Measurements from ENCODE around the gene HMGCR. TPM values are rescaled to one million over a fixed set of nuclear protein-coding genes. Genes with fewer than 3 reads are reported as not detected.

Gene HMGCR
- total RNA-seq, 1 experiment from 2014 or later: 113 TPM

DNA sequence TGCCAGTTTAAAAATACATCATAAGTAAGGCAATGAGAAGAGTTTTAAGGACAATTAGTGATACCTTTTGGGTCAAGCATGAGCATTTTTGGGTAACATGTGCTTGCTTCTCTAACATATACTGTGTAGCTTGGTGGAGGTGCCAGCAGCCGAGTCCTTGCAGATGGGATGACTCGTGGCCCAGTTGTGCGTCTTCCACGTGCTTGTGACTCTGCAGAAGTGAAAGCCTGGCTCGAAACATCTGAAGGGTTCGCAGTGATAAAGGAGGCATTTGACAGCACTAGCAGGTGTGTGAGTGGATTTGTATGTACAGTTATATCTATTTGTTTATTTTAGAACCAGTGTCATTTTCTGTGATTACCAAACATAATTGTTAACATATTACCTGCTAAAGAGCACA is 18.2 kb downstream of the HMGCR start:
- H3K27me3 ChIP-seq (ENCODE audit: control insufficient read depth, insufficient read depth, low read length): no peaks in the 10 kb centered on the region
- no peaks in the 10 kb centered on the region for H3K4me1 ChIP-seq (ENCODE audit: control insufficient read depth, insufficient read depth, low read length)
- H3K27ac ChIP-seq (ENCODE audit: low read length): no peak overlapping the region
- POLR2A ChIA-PET: no interaction called here
- in situ Hi-C loops (cut with HindIII; ENCODE audit: low pct_unique_long_range_greater_than_20kb, low sequenced_read_pairs) (no loop called here), intact Hi-C loops (cut with micrococcal nuclease; ENCODE audit: unreplicated experiment) (no loop called here)
- no peak for DNase-seq (ENCODE audit: low read depth, low spot score)
- H3K4me3 ChIP-seq (ENCODE audit: low read depth in 2 of 2, low read length in 2 of 2): no peak overlapping the region
- ATAC-seq: no peak
- H3K9me3 ChIP-seq (ENCODE audit: control insufficient read depth, insufficient read depth, low read depth, low read length): no peaks in the 10 kb centered on the region
- no TSS peak for BruUV-seq (replicated peaks)
- CTCF ChIA-PET: no interaction called here
- TF ChIP-seq TCF7L2 (IDR thresholded peaks at IDR 0.05; ENCODE audit: low read depth, low read length) (no peak), POLR2AphosphoS5 (IDR thresholded peaks at IDR 0.05; ENCODE audit: low read depth, low read length) (no peak), SIN3A (IDR thresholded peaks at IDR 0.05; ENCODE audit: borderline replicate concordance, insufficient read depth, low read depth, low read length) (no peak), CTCF (IDR thresholded peaks at IDR 0.05) (no peak), REST (IDR thresholded peaks at IDR 0.05; ENCODE audit: insufficient read depth in 1 of 2, low read depth in 2 of 2, low read length in 1 of 2) (no peak)
- peaks cover 74% of the 10 kb centered on the region for H3K36me3 ChIP-seq (ENCODE audit: control insufficient read depth, insufficient read depth, low read length)

DNA sequence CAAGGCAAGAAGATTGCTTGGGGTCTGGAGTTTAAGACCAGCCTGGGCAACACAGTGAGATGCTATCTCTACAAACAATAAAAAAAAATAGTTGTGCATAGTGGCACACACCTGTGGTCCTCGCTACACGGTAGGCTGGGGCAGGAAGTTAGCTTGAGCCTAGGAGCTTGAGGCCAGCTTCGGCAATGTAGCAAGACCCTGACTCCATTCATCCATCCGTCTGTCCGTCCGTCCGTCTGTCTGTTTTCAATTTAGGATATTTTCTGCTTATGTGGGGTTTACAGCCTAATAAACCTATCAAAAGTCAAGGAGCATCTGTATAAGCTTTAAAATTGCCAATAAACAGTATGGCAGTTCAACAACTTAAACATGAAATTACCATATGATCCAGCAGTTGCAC is 19.7 kb downstream of the HMGCR start:
- in situ Hi-C loops (cut with HindIII; ENCODE audit: low pct_unique_long_range_greater_than_20kb, low sequenced_read_pairs) (no loop called here), intact Hi-C loops (cut with micrococcal nuclease; ENCODE audit: unreplicated experiment) (no loop called here)
- POLR2A ChIA-PET: no interaction called here
- no peak overlapping the region for H3K4me3 ChIP-seq (ENCODE audit: low read depth in 2 of 2, low read length in 2 of 2)
- no peaks in the 10 kb centered on the region for H3K4me1 ChIP-seq (ENCODE audit: control insufficient read depth, insufficient read depth, low read length)
- no peaks in the 10 kb centered on the region for H3K27me3 ChIP-seq (ENCODE audit: control insufficient read depth, insufficient read depth, low read length)
- TF ChIP-seq POLR2AphosphoS5 (IDR thresholded peaks at IDR 0.05; ENCODE audit: low read depth, low read length) (no peak), CTCF (IDR thresholded peaks at IDR 0.05) (no peak), SIN3A (IDR thresholded peaks at IDR 0.05; ENCODE audit: borderline replicate concordance, insufficient read depth, low read depth, low read length) (no peak), REST (IDR thresholded peaks at IDR 0.05; ENCODE audit: insufficient read depth in 1 of 2, low read depth in 2 of 2, low read length in 1 of 2) (no peak), TCF7L2 (IDR thresholded peaks at IDR 0.05; ENCODE audit: low read depth, low read length) (no peak)
- no peaks in the 10 kb centered on the region for H3K9me3 ChIP-seq (ENCODE audit: control insufficient read depth, insufficient read depth, low read depth, low read length)
- no peak for DNase-seq (ENCODE audit: low read depth, low spot score)
- no TSS peak for BruUV-seq (replicated peaks)
- H3K27ac ChIP-seq (ENCODE audit: low read length): no peak overlapping the region
- peaks cover 75% of the 10 kb centered on the region for H3K36me3 ChIP-seq (ENCODE audit: control insufficient read depth, insufficient read depth, low read length)
- ATAC-seq: no peak
- CTCF ChIA-PET: no interaction called here
